Osteoblast (primary cell): ENCODE results near the gene FAM98C. TPM values are rescaled to one million over a fixed set of nuclear protein-coding genes. Genes with fewer than 3 reads are reported as not detected.

Source experiments
- DNase-seq: peaks from one replicate; pipeline ENCODE4 v3.0.0; 2011; ENCODE audit warnings: low spot score, mixed read lengths; ENCODE audit not compliant: insufficient read length; ENCODE audit errors: missing footprints
- H2AFZ ChIP-seq: 2 replicates; pipeline ENCODE4 v1.6.0; 2011; ENCODE audit warnings: mild to moderate bottlenecking, low read length
- H3K27ac ChIP-seq: 2 replicates; pipeline ENCODE4 v1.5.1; 2011; ENCODE audit warnings: mild to moderate bottlenecking, low read depth, low read length, moderate library complexity
- H3K27me3 ChIP-seq: 2 replicates; pipeline ENCODE4 v1.6.0; 2012; ENCODE audit warnings: mild to moderate bottlenecking, control low read depth, inconsistent platforms, low read length, moderate library complexity; ENCODE audit not compliant: insufficient read depth
- H3K36me3 ChIP-seq: 2 replicates; pipeline ENCODE4 v1.5.1; 2011; ENCODE audit warnings: mild to moderate bottlenecking, low read length, control low read depth, moderate library complexity; ENCODE audit not compliant: insufficient read depth
- H3K4me1 ChIP-seq: 2 replicates; pipeline ENCODE4 v1.5.1; 2011; ENCODE audit warnings: mild to moderate bottlenecking, low read length, control low read depth, moderate library complexity; ENCODE audit not compliant: insufficient read depth
- H3K4me2 ChIP-seq: 2 replicates; pipeline ENCODE4 v1.6.0; 2011; ENCODE audit warnings: mild to moderate bottlenecking, low read length; ENCODE audit not compliant: insufficient read depth
- H3K4me3 ChIP-seq: fragments of 200-600 bp; sonication (generic); 3 replicates; pipeline ENCODE4 v1.5.1; 2012; ENCODE audit warnings: mild to moderate bottlenecking, low read length, inconsistent platforms; ENCODE audit not compliant: insufficient read depth
- H3K79me2 ChIP-seq: 2 replicates; pipeline ENCODE4 v1.6.0; 2012; ENCODE audit warnings: mild to moderate bottlenecking, low read length, control low read depth, inconsistent platforms; ENCODE audit not compliant: insufficient read depth
- H3K9me3 ChIP-seq: 2 replicates; pipeline ENCODE4 v1.5.1; 2011; ENCODE audit warnings: low read depth, low read length, control low read depth
- H4K20me1 ChIP-seq: 2 replicates; pipeline ENCODE4 v1.6.0; 2012; ENCODE audit warnings: mild to moderate bottlenecking, low read length, control low read depth; ENCODE audit not compliant: insufficient read depth
- total RNA-seq: library from RNA; depleted of rRNA; stranded (reverse); fragments of >200 nt; gene quantifications from 2 replicates; pipeline ENCODE4 v1.2.3, GENCODE V29; 2012
- TF ChIP-seq, protein P1 (sequence below): IDR thresholded peaks from 2 replicates; pipeline ENCODE4 v1.5.1; 2011; ENCODE audit warnings: mild to moderate bottlenecking, low read depth, low read length, moderate library complexity; ENCODE audit errors: extremely low read depth

Gene FAM98C
- total RNA-seq, 1 donor: 14.1 TPM

DNA sequence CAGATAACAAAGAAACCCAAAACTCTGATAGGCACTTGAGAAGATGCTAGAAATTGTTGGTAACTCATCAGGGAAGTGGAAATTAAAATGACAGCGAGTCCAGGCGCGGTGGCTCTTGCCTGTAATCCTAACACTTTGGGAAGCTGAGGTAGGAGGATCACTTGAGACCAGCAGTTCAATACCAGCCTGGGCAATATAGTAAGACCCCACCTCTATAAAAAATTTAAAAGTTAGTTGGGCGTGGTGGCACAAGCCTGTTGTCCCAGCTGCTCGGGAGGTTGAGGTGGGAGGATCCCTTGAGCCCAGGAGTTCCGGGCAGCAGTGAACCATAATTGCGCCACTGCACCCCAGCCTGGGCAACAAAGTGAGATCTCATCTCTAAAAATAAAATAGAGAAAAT is 28.0 kb downstream of the FAM98C start:
- TF ChIP-seq, protein P1, sequence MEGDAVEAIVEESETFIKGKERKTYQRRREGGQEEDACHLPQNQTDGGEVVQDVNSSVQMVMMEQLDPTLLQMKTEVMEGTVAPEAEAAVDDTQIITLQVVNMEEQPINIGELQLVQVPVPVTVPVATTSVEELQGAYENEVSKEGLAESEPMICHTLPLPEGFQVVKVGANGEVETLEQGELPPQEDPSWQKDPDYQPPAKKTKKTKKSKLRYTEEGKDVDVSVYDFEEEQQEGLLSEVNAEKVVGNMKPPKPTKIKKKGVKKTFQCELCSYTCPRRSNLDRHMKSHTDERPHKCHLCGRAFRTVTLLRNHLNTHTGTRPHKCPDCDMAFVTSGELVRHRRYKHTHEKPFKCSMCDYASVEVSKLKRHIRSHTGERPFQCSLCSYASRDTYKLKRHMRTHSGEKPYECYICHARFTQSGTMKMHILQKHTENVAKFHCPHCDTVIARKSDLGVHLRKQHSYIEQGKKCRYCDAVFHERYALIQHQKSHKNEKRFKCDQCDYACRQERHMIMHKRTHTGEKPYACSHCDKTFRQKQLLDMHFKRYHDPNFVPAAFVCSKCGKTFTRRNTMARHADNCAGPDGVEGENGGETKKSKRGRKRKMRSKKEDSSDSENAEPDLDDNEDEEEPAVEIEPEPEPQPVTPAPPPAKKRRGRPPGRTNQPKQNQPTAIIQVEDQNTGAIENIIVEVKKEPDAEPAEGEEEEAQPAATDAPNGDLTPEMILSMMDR: no peak
- peak; percentile 55 for DNase-seq
- Histone ChIP-seq H3K36me3 (no peaks in the 10 kb centered on the region), H3K4me3 (no peak overlapping the region), H3K9me3 (no peaks in the 10 kb centered on the region), H3K27me3 (peaks cover 10% of the 10 kb centered on the region), H3K4me1 (no peaks in the 10 kb centered on the region), H2AFZ (no peak overlapping the region), H3K27ac (no peak overlapping the region), H4K20me1 (no peaks in the 10 kb centered on the region), H3K79me2 (no peaks in the 10 kb centered on the region), H3K4me2 (no peak overlapping the region)

DNA sequence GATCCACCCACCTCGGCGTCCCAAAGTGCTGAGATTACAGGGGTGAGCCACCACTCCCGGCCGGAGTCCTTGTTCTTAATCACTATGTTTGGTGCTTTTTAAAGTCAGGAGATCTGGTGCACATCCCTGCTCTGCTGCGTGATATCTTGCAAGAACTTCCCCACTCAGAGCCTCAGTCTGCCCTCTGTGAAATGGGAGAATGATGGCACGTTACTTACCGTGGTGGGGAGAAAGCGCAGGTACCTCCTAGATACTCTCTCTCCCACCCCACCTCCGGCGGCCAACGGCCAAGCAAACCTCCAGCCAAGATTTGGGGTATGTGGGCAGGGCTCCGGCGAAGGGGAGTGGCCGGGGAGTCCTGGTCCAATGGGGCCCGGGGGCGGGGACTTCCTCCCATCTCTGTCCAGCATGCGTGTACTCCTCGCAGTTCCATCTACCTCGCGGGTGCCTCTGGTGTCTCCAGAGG is 30.4 kb downstream of the FAM98C start, which contains the start of gene RYR1:
Gene RYR1 (plus strand): TSS at position 424 of the 466 bp plus-strand sequence. CDS start 139 bp downstream, outside the sequence.
- H3K4me2 ChIP-seq: no peak within 1 kb of the TSS
- no peak within 1 kb of the TSS for H3K4me3 ChIP-seq
- no peak within 1 kb of the TSS for H3K27ac ChIP-seq
- TF ChIP-seq, protein P1: no peak
- peaks cover 7% of the 10 kb centered on the region for H3K27me3 ChIP-seq
- H2AFZ ChIP-seq: no peak within 1 kb of the TSS
- peak; percentile 90 for DNase-seq
- H3K79me2 ChIP-seq: no peaks in the 10 kb centered on the region
- no peaks in the 10 kb centered on the region for H3K4me1 ChIP-seq
- H4K20me1 ChIP-seq: no peaks in the 10 kb centered on the region
- no peaks in the 10 kb centered on the region for H3K9me3 ChIP-seq
- no peaks in the 10 kb centered on the region for H3K36me3 ChIP-seq

DNA sequence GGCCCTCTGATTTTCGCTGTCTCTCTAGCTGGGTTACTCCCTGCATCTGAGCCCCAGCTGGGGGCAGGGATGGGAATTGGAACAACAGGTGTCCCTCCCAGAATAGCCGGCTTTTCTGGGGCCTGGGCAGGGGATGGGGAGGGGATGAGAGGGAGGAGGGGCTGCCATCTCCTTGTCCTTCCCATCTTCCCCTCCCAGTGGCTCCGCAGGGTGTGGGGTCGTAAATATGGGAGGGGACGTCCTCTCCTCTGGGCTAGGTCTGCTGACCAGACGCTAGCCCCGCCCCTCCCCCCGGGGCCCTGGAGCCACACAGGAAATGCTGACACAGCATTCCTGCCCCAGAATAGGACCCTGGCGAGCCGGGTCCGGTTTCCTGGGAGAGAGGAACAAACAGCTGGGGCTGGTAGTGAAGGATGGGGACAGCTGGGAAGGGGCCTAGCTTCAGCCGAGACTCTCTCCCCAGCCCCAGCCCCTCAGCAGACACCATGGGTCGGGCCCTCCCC is 31.7 kb downstream of the FAM98C start:
- DNase-seq: peak; percentile 13
- no peak overlapping the region for H3K27ac ChIP-seq
- TF ChIP-seq, protein P1: no peak
- H3K79me2 ChIP-seq: no peaks in the 10 kb centered on the region
- no peaks in the 10 kb centered on the region for H3K4me1 ChIP-seq
- H2AFZ ChIP-seq: no peak overlapping the region
- H4K20me1 ChIP-seq: no peaks in the 10 kb centered on the region
- H3K36me3 ChIP-seq: no peaks in the 10 kb centered on the region
- H3K4me3 ChIP-seq: no peak overlapping the region
- no peak overlapping the region for H3K4me2 ChIP-seq
- H3K9me3 ChIP-seq: no peaks in the 10 kb centered on the region
- peaks cover 2% of the 10 kb centered on the region for H3K27me3 ChIP-seq

DNA sequence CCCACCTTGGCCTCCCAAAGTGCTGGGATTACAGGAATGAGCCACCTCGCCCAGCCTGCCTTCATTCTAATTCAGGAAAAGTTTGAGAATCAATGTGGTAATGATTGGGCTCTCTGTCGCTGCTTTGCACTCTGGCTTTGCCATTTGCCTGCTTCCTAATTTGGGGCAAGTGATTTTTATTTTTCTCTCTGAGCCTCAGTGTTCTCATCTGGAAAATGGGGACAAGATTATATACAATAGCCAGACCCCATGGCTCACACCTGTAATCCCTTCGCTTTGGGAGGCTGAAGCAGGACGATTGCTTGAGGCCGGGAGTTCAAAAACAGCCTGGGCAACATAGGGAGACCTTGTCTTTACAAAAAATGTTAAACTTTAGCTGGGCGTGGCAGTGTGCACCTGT is 34.4 kb downstream of the FAM98C start:
- Histone ChIP-seq H3K27ac (no peak overlapping the region), H3K36me3 (no peaks in the 10 kb centered on the region)

More for the DNA sequence above, 34.4 kb downstream of the FAM98C start:
- no peaks in the 10 kb centered on the region for H4K20me1 ChIP-seq
- H2AFZ ChIP-seq: no peak overlapping the region
- TF ChIP-seq, protein P1: no peak
- no peaks in the 10 kb centered on the region for H3K27me3 ChIP-seq
- no peaks in the 10 kb centered on the region for H3K4me1 ChIP-seq
- H3K4me2 ChIP-seq: no peak overlapping the region
- no peak for DNase-seq
- H3K4me3 ChIP-seq: no peak overlapping the region
- no peaks in the 10 kb centered on the region for H3K79me2 ChIP-seq
- H3K9me3 ChIP-seq: no peaks in the 10 kb centered on the region
